Measurements from ENCODE around the gene ATG9A.
A peak's percentile ranks its signal among the peaks of the same experiment; 100 is the strongest.

The ATG9A gene, protein sequence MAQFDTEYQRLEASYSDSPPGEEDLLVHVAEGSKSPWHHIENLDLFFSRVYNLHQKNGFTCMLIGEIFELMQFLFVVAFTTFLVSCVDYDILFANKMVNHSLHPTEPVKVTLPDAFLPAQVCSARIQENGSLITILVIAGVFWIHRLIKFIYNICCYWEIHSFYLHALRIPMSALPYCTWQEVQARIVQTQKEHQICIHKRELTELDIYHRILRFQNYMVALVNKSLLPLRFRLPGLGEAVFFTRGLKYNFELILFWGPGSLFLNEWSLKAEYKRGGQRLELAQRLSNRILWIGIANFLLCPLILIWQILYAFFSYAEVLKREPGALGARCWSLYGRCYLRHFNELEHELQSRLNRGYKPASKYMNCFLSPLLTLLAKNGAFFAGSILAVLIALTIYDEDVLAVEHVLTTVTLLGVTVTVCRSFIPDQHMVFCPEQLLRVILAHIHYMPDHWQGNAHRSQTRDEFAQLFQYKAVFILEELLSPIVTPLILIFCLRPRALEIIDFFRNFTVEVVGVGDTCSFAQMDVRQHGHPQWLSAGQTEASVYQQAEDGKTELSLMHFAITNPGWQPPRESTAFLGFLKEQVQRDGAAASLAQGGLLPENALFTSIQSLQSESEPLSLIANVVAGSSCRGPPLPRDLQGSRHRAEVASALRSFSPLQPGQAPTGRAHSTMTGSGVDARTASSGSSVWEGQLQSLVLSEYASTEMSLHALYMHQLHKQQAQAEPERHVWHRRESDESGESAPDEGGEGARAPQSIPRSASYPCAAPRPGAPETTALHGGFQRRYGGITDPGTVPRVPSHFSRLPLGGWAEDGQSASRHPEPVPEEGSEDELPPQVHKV

DNA sequence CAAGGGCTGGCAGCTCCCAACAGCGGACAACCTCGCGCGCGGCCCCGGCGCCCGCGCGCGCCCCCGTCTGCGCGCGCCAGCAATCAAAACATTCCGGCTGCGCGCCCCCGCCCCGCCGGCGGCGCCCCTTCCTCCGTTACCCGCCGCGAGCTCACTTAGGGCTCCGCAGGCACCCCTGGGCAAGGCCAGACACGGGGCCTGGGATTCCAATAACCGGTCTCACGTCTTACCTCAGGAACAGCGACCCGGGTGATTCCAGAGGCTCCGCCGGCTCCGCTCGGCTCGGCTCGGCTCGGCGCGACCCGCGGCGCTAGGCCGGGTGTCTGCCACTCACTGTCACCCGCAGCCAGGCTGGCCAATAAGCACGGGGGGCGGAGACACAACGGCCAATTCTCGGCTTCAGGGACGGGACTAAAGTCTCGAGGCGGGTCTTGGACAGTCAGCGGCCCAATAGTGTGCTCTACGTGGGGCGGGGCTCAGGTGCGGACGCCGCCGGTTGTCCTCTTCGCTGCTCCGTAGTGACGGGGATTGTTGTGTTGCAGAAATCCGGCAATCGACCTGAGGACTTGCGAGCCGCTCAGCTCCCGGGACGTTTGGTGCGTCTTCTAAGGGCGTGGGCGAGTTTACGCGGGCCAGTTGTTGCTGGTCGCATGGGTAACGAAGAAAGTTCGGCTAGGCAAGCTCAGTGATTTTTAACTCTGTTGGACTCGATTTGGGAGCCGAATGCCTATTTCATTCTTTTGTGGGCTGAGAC is at the start of gene ATG9A, which contains the start of gene ANKZF1:
Gene ATG9A, minus strand, starts transcription at position 332 of the 754 bp plus-strand sequence. CDS start 1,612 bp downstream, outside the sequence.
Gene ANKZF1, plus strand, starts transcription at position 502 of the 754 bp plus-strand sequence. CDS start 452 bp downstream, outside the sequence.
- CTCF ChIA-PET: interaction anchor here (0.7 to 9.1 kb wide), 9 partner anchors 10 to 68 kb away, joined by 3 to 65 read pairs (median 4); partner anchors contain the start of genes DNAJB2 and GLB1L
- POLR2A ChIA-PET: interaction anchor here (0.5 to 2.8 kb wide), 17 partner anchors 8 to 65 kb away, joined by 3 to 16 read pairs (median 5); partner anchors contain the start of genes ABCB6, CNPPD1, DNAJB2 and GLB1L
- no peak for TF ChIP-seq ZNF529 (tag by site-specific recombination; IDR thresholded peaks at IDR 0.05; ENCODE audit: insufficient replicate concordance)
- peak; percentile 48; the same call in 1 of the 2 replicates for TF ChIP-seq ZNF629 (tag by site-specific recombination; IDR thresholded peaks at IDR 0.05)
- TF ChIP-seq ZNF174 (tag by site-specific recombination; IDR thresholded peaks at IDR 0.05): no peak
- peak; percentile 89 for TF ChIP-seq FEZF1 (tag by site-specific recombination; IDR thresholded peaks at IDR 0.05)
- no peak for TF ChIP-seq REPIN1 (tag by site-specific recombination; IDR thresholded peaks at IDR 0.05; ENCODE audit: low read depth)
- no peak for TF ChIP-seq ZNF266 (tag by site-specific recombination; IDR thresholded peaks at IDR 0.05; ENCODE audit: low read depth)
- peak; percentile 90 for TF ChIP-seq KLF1 (tag by site-specific recombination; IDR thresholded peaks at IDR 0.05)
- TF ChIP-seq, protein P1, sequence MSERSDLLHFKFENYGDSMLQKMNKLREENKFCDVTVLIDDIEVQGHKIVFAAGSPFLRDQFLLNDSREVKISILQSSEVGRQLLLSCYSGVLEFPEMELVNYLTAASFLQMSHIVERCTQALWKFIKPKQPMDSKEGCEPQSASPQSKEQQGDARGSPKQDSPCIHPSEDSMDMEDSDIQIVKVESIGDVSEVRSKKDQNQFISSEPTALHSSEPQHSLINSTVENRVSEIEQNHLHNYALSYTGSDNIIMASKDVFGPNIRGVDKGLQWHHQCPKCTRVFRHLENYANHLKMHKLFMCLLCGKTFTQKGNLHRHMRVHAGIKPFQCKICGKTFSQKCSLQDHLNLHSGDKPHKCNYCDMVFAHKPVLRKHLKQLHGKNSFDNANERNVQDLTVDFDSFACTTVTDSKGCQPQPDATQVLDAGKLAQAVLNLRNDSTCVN (tag by site-specific recombination; optimal IDR thresholded peaks at IDR 0.05): peak; percentile 85
- no peak for TF ChIP-seq ZNF335 (tag by site-specific recombination; conservative IDR thresholded peaks at IDR 0.05)
- TF ChIP-seq ZNF660 (tag by site-specific recombination; IDR thresholded peaks at IDR 0.05): peak; percentile 42; the same call in 1 of the 2 replicates
- peak; percentile 87 for TF ChIP-seq KLF10 (tag by site-specific recombination; IDR thresholded peaks at IDR 0.05)
- TF ChIP-seq, protein P2, sequence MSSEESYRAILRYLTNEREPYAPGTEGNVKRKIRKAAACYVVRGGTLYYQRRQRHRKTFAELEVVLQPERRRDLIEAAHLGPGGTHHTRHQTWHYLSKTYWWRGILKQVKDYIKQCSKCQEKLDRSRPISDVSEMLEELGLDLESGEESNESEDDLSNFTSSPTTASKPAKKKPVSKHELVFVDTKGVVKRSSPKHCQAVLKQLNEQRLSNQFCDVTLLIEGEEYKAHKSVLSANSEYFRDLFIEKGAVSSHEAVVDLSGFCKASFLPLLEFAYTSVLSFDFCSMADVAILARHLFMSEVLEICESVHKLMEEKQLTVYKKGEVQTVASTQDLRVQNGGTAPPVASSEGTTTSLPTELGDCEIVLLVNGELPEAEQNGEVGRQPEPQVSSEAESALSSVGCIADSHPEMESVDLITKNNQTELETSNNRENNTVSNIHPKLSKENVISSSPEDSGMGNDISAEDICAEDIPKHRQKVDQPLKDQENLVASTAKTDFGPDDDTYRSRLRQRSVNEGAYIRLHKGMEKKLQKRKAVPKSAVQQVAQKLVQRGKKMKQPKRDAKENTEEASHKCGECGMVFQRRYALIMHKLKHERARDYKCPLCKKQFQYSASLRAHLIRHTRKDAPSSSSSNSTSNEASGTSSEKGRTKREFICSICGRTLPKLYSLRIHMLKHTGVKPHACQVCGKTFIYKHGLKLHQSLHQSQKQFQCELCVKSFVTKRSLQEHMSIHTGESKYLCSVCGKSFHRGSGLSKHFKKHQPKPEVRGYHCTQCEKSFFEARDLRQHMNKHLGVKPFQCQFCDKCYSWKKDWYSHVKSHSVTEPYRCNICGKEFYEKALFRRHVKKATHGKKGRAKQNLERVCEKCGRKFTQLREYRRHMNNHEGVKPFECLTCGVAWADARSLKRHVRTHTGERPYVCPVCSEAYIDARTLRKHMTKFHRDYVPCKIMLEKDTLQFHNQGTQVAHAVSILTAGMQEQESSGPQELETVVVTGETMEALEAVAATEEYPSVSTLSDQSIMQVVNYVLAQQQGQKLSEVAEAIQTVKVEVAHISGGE (tag by site-specific recombination; conservative IDR thresholded peaks at IDR 0.05; ENCODE audit: low read depth): no peak; the same call in 1 of the 2 replicates
- peak; percentile 61 for TF ChIP-seq SP7 (tag by site-specific recombination; IDR thresholded peaks at IDR 0.05)
- peak; percentile 24; the same call in 1 of the 2 replicates for TF ChIP-seq ZSCAN30 (tag by site-specific recombination; IDR thresholded peaks at IDR 0.05)
- 0 out of 2 replicates have a peak, but pooled peaks have one; percentile 19 for TF ChIP-seq TRIM28 (IDR thresholded peaks at IDR 0.05; ENCODE audit: borderline replicate concordance, low read length)
- TF ChIP-seq ZBTB17 (tag by site-specific recombination; IDR thresholded peaks at IDR 0.05): peak; percentile 97
- no peak for TF ChIP-seq MEIS1 (CRISPR knock-in tag; IDR thresholded peaks at IDR 0.05; ENCODE audit: borderline replicate concordance)
- TF ChIP-seq ZNF138 (tag by site-specific recombination; IDR thresholded peaks at IDR 0.05; ENCODE audit: borderline replicate concordance): no peak
- TF ChIP-seq ZNF792 (tag by site-specific recombination; IDR thresholded peaks at IDR 0.05): no peak
- 0 out of 2 replicates have a peak, but pooled peaks have one; percentile 26 for TF ChIP-seq IKZF3 (tag by site-specific recombination; IDR thresholded peaks at IDR 0.05)
- TF ChIP-seq ZFHX2 (tag by site-specific recombination; conservative IDR thresholded peaks at IDR 0.05): peak; percentile 73
- peak; percentile 83 for TF ChIP-seq SP3 (tag by site-specific recombination; IDR thresholded peaks at IDR 0.05)
- TF ChIP-seq SCRT2 (tag by site-specific recombination; IDR thresholded peaks at IDR 0.05): peak; percentile 79; the same call in 1 of the 2 replicates
- no peak for TF ChIP-seq MYNN (tag by site-specific recombination; IDR thresholded peaks at IDR 0.05; ENCODE audit: borderline replicate concordance)
- 0 out of 2 replicates have a peak, but pooled peaks have one; percentile 26 for TF ChIP-seq ZEB2 (tag by site-specific recombination; IDR thresholded peaks at IDR 0.05)
- TF ChIP-seq KLF8 (tag by site-specific recombination; IDR thresholded peaks at IDR 0.05): peak; percentile 81; the same call in 1 of the 2 replicates
- no peak for TF ChIP-seq GFI1B (tag by site-specific recombination; IDR thresholded peaks at IDR 0.05)
- TF ChIP-seq ZNF514 (tag by site-specific recombination; IDR thresholded peaks at IDR 0.05): no peak
- peak; percentile 57 for TF ChIP-seq ZNF341 (tag by site-specific recombination; IDR thresholded peaks at IDR 0.05; ENCODE audit: low read depth)
- TF ChIP-seq SP2 (tag by site-specific recombination; IDR thresholded peaks at IDR 0.05): peak; percentile 98
- no peak for TF ChIP-seq ZBTB20 (tag by site-specific recombination; IDR thresholded peaks at IDR 0.05)
- no peak for TF ChIP-seq ZNF211 (tag by site-specific recombination; IDR thresholded peaks at IDR 0.05; ENCODE audit: low read depth)

More for the DNA sequence above, at the start of gene ATG9A, which contains the start of gene ANKZF1:
- Histone ChIP-seq H3K36me3 (ENCODE audit: control insufficient read depth in 2 of 2, insufficient read depth in 1 of 2, low read length in 2 of 2) (peaks cover 17 to 65% of the 10 kb centered on the region in 2 experiments), H3K4me3 (ENCODE audit: low read depth, low read length) (peak within 1 kb of the TSS; percentile 83), H3K4me1 (ENCODE audit: control insufficient read depth, insufficient read depth, low read length) (peaks cover 4% of the 10 kb centered on the region; the same call in 1 of the 2 replicates), H3K9me3 (ENCODE audit: control insufficient read depth, insufficient read depth, low read depth, low read length) (no peaks in the 10 kb centered on the region), H3K27ac (ENCODE audit: extremely low read depth, low read depth, low read length) (peak within 1 kb of the TSS; percentile 81)

Data from HEK293 (cell line).